Measurements from ENCODE around the gene GJB5. TPM values are rescaled to one million over a fixed set of nuclear protein-coding genes. Genes with fewer than 3 reads are reported as not detected.

Gene GJB5
- total and polyA plus RNA-seq, 7 donors, result 0.69 TPM; not detected in 6

DNA sequence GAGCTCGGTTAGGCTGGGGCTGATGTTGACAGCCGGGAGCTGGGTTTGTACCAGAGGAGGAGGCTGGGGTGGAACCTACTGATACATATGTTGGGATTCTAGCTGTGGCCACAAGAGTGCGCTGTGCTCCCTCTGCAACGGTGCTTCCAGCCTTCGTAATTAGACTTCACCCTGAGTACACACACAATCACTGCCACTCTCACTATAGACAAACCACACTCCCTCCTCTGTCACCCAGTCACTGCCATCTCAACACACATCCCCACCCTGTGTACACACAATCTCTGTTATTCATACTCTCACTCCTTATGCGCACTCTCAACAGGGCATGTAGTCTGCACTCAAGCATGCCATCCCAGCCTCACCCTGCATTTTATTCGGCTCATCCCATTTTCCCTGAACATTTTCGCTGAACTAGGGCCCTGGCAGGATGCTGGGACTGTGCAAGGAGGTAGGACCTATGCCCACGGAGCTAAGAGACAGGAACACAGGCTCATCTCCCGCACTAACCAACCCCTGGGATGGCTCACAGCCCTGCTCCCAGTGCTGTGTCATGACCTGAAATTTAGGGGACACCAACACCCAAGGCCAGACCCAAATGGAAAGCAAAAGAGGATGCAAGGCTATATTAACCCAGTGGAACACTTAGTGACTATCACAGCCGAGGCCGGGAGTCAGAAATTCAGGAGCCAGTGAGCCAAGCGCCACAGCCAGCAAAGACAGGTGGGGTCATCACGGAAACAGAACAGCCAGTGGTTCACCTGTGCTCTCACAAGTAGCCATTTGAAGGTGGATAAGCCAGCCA is 31.9 kb downstream of the GJB5 start:
- intact Hi-C loops (cut with DNase I), result loop anchor here (5.0 kb wide), 1 partner anchor 81 kb away; no protein-coding TSS in a partner anchor
- 31 to 50% methylated on average over 14 of the region's 14 CpGs for WGBS, 2 donors

GRCh38 chr1:34787461-34788420 is 32.9 kb downstream of the GJB5 start:
- TF ChIP-seq, protein P1, sequence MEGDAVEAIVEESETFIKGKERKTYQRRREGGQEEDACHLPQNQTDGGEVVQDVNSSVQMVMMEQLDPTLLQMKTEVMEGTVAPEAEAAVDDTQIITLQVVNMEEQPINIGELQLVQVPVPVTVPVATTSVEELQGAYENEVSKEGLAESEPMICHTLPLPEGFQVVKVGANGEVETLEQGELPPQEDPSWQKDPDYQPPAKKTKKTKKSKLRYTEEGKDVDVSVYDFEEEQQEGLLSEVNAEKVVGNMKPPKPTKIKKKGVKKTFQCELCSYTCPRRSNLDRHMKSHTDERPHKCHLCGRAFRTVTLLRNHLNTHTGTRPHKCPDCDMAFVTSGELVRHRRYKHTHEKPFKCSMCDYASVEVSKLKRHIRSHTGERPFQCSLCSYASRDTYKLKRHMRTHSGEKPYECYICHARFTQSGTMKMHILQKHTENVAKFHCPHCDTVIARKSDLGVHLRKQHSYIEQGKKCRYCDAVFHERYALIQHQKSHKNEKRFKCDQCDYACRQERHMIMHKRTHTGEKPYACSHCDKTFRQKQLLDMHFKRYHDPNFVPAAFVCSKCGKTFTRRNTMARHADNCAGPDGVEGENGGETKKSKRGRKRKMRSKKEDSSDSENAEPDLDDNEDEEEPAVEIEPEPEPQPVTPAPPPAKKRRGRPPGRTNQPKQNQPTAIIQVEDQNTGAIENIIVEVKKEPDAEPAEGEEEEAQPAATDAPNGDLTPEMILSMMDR (IDR thresholded peaks at IDR 0.05), result no peak
- TF ChIP-seq EP300 (IDR thresholded peaks at IDR 0.05) (no peak), POLR2A (IDR thresholded peaks at IDR 0.05) (no peak), POLR2AphosphoS5 (IDR thresholded peaks at IDR 0.05) (no peak)
- Histone ChIP-seq H3K9me3 (no peaks in the 10 kb centered on the region), H3K27ac (no peak overlapping the region), H3K27me3 (peaks cover 6 to 20% (median 10%) of the 10 kb centered on the region in 3 donors), H3K36me3 (no peaks in the 10 kb centered on the region), H3K4me3 (no peak overlapping the region), H3K4me1 (peaks cover 0 to 3% (median 1%) of the 10 kb centered on the region in 4 donors)
- DNase-seq, result peak; percentile 54
- intact Hi-C loops (cut with DNase I), result loop anchor here (5.0 kb wide), 1 partner anchor 80 kb away; no protein-coding TSS in a partner anchor
- 62 to 67% methylated on average over 9 of the region's 9 CpGs for WGBS, 2 donors

More for the DNA sequence above, 31.9 kb downstream of the GJB5 start:
- TF ChIP-seq, protein P1 (IDR thresholded peaks at IDR 0.05), result peak in 3 of 4 experiments; percentile 54 to 78 (median 62)
- TF ChIP-seq POLR2AphosphoS5 (IDR thresholded peaks at IDR 0.05), result no peak
- H3K36me3 ChIP-seq, result no peaks in the 10 kb centered on the region
- H3K4me1 ChIP-seq, result peaks cover 0 to 2% (median 2%) of the 10 kb centered on the region in 4 donors
- H3K9me3 ChIP-seq, result no peaks in the 10 kb centered on the region
- DNase-seq, result peak; percentile 68
- no peak overlapping the region for H3K27ac ChIP-seq
- H3K27me3 ChIP-seq, result peaks cover 16 to 26% (median 17%) of the 10 kb centered on the region in 3 donors
- no peak overlapping the region for H3K4me3 ChIP-seq

GRCh38 chr1:34790985-34791384 is 36.1 kb downstream of the GJB5 start:
- DNase-seq, result no peak
- peaks cover 4 to 22% (median 13%) of the 10 kb centered on the region in 3 donors for H3K27me3 ChIP-seq
- peaks cover 0 to 7% (median 3%) of the 10 kb centered on the region in 4 donors for H3K4me1 ChIP-seq
- no peak overlapping the region for H3K27ac ChIP-seq
- TF ChIP-seq, protein P1 (IDR thresholded peaks at IDR 0.05), result no peak
- TF ChIP-seq POLR2AphosphoS5 (IDR thresholded peaks at IDR 0.05), result no peak
- no peak for TF ChIP-seq EP300 (IDR thresholded peaks at IDR 0.05)
- TF ChIP-seq POLR2A (IDR thresholded peaks at IDR 0.05), result no peak
- intact Hi-C loops (cut with DNase I), result no loop called here
- peaks cover 0 to 7% (median 0%) of the 10 kb centered on the region in 4 donors for H3K36me3 ChIP-seq
- no peak overlapping the region for H3K4me3 ChIP-seq
- no peaks in the 10 kb centered on the region for H3K9me3 ChIP-seq
- WGBS, 2 donors, result 78 to 83% methylated on average over 6 of the region's 6 CpGs

DNA sequence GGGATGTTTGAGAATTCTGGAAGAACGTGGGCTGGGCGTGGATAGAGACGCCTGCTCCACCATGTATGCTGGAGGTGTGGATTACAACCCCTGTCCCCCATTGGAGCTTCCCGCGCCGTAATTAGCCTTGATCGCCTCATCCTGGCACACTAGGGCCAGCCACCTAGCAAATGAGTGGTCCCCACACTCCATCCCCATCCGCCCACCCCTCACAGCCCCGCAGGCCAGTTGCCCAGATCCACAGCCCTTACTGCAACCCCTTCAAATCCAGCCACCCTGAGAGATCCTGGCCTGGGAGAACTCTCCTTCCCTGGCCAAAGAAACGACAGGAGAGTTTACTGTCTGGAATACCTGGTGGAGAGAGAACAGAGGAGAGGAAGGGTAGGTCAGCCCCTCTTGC is 37.6 kb downstream of the GJB5 start:
- peak overlapping the region in 1 of 4 donors; percentile 37 for H3K4me3 ChIP-seq
- intact Hi-C loops (cut with DNase I), result no loop called here
- H3K27me3 ChIP-seq, result peaks cover 4 to 22% (median 13%) of the 10 kb centered on the region in 3 donors
- peak overlapping the region in 3 of 4 donors; percentile 21 to 49 (median 40) for H3K27ac ChIP-seq
- H3K9me3 ChIP-seq, result no peaks in the 10 kb centered on the region
- peaks cover 0 to 7% (median 0%) of the 10 kb centered on the region in 4 donors for H3K36me3 ChIP-seq
- TF ChIP-seq POLR2AphosphoS5 (IDR thresholded peaks at IDR 0.05), result no peak
- 45 to 56% methylated on average over 10 of the region's 10 CpGs for WGBS, 2 donors
- H3K4me1 ChIP-seq, result peaks cover 0 to 7% (median 3%) of the 10 kb centered on the region in 4 donors
- no peak for DNase-seq

Data from sigmoid colon (tissue), 7 donors.